IPS-15b (cell line): ENCODE results near the gene B4GALNT2.
"Not testable (repeated sequence)": the region's sequence is repeated elsewhere in the genome, so short reads cannot be mapped to it uniquely, and the experiment has no call there.

Experiments used
- H3K27me3 ChIP-seq: one replicate; pipeline ENCODE4 v1.6.1; 2013; ENCODE audit warnings: low read length; ENCODE audit not compliant: control insufficient read depth, insufficient read depth
- H3K36me3 ChIP-seq: one replicate; pipeline ENCODE4 v1.6.1; 2013; ENCODE audit warnings: low read length; ENCODE audit not compliant: control insufficient read depth, insufficient read depth
- H3K4me1 ChIP-seq: one replicate; pipeline ENCODE4 v1.6.1; 2013; ENCODE audit warnings: mild to moderate bottlenecking, low read length; ENCODE audit not compliant: control insufficient read depth, insufficient read depth
- H3K4me3 ChIP-seq: one replicate; pipeline ENCODE4 v1.5.1; 2013; ENCODE audit warnings: low read depth, low read length
- H3K9ac ChIP-seq: one replicate; pipeline ENCODE4 v1.6.1; 2013; ENCODE audit warnings: low read depth, mild to moderate bottlenecking, low read length
- H3K9me3 ChIP-seq: one replicate; pipeline ENCODE4 v1.6.1; 2013; ENCODE audit warnings: mild to moderate bottlenecking, low read length; ENCODE audit not compliant: control insufficient read depth, insufficient read depth

B4GALNT2 gene

DNA sequence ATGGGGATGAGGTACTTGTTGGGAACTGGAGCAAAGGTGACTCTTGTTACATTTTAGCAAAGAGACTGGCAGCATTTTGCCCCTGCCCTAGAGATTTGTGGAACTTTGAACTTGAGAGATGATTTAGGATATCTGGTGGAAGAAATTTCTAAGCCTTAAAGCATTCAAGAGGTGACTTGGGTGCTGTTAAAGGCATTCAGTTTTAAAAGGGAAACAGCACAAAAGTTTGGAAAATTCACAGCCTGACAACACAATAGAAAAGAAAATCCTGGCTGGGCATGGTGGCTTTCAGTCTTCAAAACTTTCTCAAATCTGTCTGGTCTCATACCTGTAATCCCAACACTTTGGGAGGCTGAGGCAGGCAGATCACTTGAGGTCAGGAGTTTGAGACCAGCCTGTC, 52.0 kb downstream of the B4GALNT2 start:
- not testable (repeated sequence) for H3K27me3 ChIP-seq, H3K4me3 ChIP-seq, H3K36me3 ChIP-seq, H3K9me3 ChIP-seq, H3K9ac ChIP-seq, H3K4me1 ChIP-seq

DNA sequence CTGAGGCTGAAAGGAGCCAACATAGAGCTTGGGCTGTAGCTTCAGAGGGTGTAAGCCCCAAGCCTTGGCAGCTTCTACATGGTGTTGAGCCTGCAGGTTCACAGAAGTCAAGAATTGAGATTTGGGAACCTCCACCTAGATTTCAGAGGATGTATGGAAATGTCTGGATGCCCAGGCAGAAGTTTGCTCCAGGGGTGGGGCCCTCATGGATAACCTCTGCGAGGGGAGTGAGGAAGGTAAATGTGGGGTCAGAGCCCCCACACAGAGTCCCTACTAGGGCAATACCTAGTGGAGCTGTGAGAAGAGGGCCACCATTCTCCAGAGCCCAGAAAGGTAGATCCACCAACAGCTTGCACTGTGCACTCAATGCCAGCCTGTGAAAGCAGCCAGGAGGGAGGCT, 52.8 kb downstream of the B4GALNT2 start:
- H3K4me3 ChIP-seq, H3K9ac ChIP-seq, H3K9me3 ChIP-seq, H3K36me3 ChIP-seq, H3K27me3 ChIP-seq, H3K4me1 ChIP-seq: not testable (repeated sequence)

DNA sequence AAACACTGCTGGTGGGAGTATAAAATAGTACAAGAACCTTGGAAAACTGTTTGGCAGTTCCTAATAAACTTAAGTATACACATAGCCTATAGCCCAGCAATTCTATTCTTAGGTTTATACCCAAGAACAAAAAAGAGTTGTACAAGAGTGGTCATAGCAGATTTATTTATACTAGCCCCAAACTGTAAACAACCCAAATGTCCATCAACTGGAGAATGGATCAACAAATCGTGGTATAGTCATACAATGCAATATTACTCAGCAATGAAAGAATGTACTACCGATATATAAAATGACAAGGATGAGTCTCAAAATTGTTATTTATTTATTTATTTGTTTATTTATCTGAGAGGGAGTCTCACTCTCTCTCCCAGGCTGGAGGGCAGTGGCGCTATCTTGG, 54.7 kb downstream of the B4GALNT2 start:
- H3K9me3 ChIP-seq, result no peaks in the 10 kb centered on the region

DNA sequence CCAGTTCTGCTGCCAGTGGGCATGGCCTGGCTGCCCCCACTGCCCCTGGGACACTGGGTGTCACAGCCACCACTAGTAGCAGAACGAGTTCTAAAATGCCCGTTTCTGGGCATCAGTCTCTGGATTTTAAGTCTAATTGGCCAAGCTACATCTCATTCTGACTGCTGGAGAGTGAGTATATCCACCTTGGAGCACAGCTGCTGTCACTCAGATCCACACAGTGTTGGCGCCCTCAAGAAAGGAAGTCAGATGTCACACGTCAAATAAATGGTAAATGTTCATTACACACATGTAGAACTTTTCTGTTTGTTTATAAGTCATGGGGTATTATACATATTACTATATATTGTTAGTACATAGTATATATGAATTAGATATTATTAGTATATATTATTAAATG, 58.4 kb downstream of the B4GALNT2 start:
- Histone ChIP-seq H3K36me3 (peaks cover 3% of the 10 kb centered on the region), H3K4me3 (no peak overlapping the region), H3K4me1 (no peaks in the 10 kb centered on the region), H3K9ac (no peak overlapping the region), H3K27me3 (no peaks in the 10 kb centered on the region), H3K9me3 (no peaks in the 10 kb centered on the region)

More for the DNA sequence above, 54.7 kb downstream of the B4GALNT2 start:
- Histone ChIP-seq H3K4me1 (no peaks in the 10 kb centered on the region), H3K27me3 (no peaks in the 10 kb centered on the region), H3K4me3 (no peak overlapping the region), H3K36me3 (peaks cover 3% of the 10 kb centered on the region), H3K9ac (no peak overlapping the region)

DNA sequence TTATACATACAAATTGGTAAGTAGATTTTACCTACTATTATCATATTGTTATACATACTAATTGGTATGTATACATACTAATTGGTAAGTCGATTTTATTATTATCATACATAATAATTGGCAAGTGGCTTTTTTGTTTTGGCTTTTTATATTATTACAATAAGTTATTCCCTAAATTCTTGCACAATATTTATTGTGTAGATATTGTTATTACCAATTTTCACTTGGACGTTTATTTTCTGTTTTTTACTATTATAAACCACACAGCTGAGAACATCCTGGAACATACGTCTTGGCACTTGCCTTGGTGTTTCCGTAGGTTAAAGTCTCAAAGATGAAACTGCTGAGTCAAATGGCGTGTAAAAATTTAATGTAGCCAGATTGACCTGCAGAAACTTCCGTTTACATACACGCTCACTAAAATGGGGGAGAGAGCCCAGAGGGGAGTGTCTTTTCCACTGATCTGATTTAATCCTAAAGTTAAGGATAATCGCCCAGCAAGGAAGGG, 58.9 kb downstream of the B4GALNT2 start:
- peak overlapping the region; percentile 93 for H3K4me3 ChIP-seq
- H3K9me3 ChIP-seq, result no peaks in the 10 kb centered on the region
- H3K4me1 ChIP-seq, result no peaks in the 10 kb centered on the region
- no peaks in the 10 kb centered on the region for H3K27me3 ChIP-seq
- H3K9ac ChIP-seq, result peak overlapping the region; percentile 95
- peaks cover 3% of the 10 kb centered on the region for H3K36me3 ChIP-seq

DNA sequence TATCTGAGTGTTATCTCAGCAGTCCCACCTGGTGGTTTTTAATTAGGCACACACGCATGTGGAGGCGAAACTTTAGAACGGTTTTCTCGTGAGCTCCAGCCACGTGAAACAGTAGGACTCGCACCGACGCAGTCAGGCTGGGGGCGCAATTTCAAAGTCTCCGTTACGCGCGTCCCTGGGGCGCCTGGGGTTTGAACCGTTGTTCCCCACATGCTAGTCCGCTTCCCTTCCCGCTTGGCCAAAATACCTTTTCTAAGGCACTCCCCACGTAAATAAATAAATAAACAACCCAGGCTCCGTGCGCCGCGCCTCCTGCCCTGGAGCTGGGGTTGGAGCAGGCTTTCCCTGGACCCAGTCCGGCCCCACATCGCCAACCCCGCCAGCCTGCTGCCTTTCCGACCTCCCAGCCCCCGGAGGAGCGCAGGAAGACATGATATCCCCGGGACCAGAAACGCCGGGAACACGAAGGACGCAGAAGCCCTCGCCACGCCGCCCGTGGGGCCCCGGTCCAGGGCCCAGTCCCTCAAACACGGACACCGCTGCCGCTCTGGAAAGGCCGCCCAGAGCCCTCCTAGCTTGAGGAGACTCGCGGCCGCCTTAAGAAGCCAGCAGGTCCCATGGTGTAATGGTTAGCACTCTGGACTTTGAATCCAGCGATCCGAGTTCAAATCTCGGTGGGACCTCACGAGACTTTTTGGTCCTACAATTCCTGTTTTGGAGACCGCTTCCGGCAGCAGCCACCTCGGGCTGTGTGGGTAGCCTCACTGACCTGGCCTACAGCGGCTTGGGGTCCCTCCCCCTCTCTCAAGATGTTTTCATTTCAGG, 59.6 kb downstream of the B4GALNT2 start:
- peak overlapping the region; percentile 93 for H3K4me3 ChIP-seq
- H3K9ac ChIP-seq, result peak overlapping the region; percentile 95

DNA sequence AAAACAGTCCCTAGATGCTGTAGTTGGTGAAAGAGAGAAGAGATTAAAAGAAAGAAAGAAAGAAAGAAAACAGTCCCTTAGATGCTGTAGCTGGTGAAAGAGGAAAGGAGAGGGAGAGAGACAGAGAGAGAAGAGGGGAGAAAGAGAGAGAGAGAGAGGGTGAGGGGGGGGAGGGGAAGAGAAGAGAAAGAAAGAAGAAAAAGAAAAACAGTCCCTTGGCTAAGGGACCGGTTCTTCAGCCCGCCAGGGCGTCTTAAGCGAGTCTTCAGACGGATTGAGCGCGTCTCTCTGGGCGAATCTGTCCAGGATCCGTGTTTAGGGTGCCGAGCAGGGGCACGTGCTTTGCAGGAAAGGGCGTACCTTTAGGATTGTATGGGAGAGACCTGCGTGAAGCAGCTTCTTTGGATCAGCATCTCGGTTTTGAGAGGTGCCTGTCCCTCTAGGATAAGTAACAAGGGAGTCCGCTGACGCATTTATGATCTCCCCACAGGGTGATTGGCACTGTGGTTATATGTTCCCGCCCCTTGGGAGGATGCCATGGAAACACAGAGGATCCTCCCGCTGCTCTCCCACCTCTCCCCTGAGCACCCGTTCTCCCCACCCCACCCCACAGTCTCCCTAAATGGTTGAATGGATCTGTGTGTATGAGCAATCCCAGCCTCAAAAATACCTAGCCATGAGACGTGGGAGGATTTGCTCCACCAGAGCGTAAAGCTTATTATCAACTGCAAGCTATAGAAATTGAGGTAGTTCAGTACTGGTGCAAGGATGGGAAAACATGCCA, 61.1 kb downstream of the B4GALNT2 start:
- Histone ChIP-seq H3K9me3 (no peaks in the 10 kb centered on the region), H3K4me1 (peaks cover 2% of the 10 kb centered on the region), H3K9ac (no peak overlapping the region), H3K36me3 (peaks cover 3% of the 10 kb centered on the region), H3K4me3 (peak overlapping the region; percentile 93), H3K27me3 (no peaks in the 10 kb centered on the region)

More for the DNA sequence above, 59.6 kb downstream of the B4GALNT2 start:
- Histone ChIP-seq H3K36me3 (peaks cover 3% of the 10 kb centered on the region), H3K4me1 (no peaks in the 10 kb centered on the region), H3K9me3 (no peaks in the 10 kb centered on the region), H3K27me3 (no peaks in the 10 kb centered on the region)

DNA sequence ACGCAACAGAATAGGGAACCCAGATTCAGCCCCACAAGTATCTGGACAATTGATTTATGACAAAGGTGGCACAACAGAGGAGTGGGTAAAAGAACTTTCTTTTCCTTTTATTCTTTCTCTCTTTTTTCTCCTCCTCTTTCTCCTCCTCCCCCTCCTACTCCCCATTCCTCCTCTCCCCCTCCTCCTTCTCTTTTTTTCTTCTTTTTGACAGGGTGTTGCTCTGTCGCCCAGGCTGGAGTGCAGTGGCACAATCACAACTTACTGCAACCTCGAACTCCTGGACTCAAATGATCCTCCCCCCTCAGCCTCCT, 61.7 kb downstream of the B4GALNT2 start:
- Histone ChIP-seq H3K27me3 (no peaks in the 10 kb centered on the region), H3K4me1 (peaks cover 2% of the 10 kb centered on the region), H3K9me3 (no peaks in the 10 kb centered on the region), H3K36me3 (peaks cover 3% of the 10 kb centered on the region), H3K9ac (no peak overlapping the region), H3K4me3 (peak overlapping the region; percentile 93)

DNA sequence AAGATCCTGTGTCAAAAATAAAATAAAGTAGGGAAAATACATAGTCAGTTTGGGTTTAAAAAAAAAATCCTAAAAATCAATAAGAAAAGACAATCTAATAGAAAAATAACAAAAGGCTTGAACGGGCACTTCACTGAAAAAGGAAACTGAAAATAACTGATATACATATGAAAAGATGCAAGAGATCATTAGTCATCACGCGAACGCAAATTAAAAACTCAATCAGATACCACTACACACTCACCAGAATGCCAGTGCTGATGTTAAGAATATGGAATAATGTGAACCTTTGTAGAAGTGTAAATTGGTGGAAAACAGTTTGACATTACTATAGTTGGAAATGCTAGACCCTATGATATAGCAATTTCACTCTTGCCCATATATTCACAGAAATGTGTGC, 63.2 kb downstream of the B4GALNT2 start:
- Histone ChIP-seq H3K4me3 (no peak overlapping the region), H3K4me1 (peaks cover 2% of the 10 kb centered on the region), H3K9ac (no peak overlapping the region), H3K36me3 (peaks cover 3% of the 10 kb centered on the region), H3K27me3 (no peaks in the 10 kb centered on the region), H3K9me3 (no peaks in the 10 kb centered on the region)

DNA sequence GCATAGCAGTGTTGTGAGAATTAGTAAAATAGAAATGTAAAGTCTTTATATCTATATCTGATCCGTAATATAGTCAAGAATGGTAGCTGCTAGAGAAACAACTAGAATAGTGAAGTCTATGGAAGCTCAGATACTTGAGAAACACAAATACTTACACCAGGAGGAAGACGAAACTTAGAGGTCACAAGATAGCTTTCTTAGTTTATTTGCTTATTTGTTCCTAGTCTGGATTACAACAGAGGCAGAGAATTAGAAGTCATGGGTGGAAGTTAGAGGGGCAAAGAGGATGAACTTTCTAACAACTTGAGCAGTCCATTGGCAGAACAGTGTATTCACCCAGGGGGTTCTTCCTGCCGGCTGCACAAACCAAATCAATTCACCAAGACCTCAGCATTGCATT, 64.0 kb downstream of the B4GALNT2 start:
- Histone ChIP-seq H3K27me3 (no peaks in the 10 kb centered on the region), H3K4me1 (peaks cover 2% of the 10 kb centered on the region), H3K9me3 (no peaks in the 10 kb centered on the region), H3K9ac (no peak overlapping the region), H3K36me3 (peaks cover 3% of the 10 kb centered on the region), H3K4me3 (no peak overlapping the region)

DNA sequence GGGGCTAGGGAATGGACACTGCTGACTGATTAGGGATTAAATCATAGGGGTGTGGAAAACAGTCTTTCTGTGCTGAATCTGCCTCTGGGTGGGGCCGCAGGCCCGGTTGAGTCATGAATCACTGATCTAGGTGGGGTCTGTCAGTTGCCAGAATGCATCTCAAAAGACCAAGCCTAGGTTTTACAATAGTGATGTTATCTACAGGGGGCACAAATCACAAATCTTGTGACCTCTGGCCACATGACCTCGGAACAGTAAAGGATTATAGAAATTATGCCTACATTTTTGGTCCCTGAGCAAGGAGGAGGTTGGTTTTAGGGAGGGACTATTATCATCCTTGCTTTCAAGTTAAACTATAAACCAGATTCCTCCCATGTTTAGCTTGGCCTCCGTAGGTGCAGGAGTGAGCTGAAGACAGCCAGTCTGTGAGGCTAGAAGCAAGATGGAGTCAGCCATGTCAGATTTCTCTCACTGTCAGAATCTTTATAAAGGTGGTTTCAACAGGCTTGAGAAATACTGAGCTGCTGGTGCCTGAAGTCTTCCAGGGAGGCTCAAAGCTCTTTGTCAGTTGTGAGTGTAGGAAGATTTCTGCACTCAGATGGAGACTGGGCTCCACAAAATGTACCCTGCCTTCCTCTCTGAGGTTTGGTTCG, 64.9 kb downstream of the B4GALNT2 start:
- no peaks in the 10 kb centered on the region for H3K27me3 ChIP-seq
- H3K4me1 ChIP-seq, result peaks cover 2% of the 10 kb centered on the region
- no peaks in the 10 kb centered on the region for H3K36me3 ChIP-seq
- H3K9ac ChIP-seq, result no peak overlapping the region
- no peak overlapping the region for H3K4me3 ChIP-seq
- no peaks in the 10 kb centered on the region for H3K9me3 ChIP-seq
